CD4-positive, alpha-beta T cell treated with Interleukin-21 for 1 hour (primary cell): Measurements from ENCODE around the gene ADGB.
A peak's percentile ranks its signal among the peaks of the same experiment; 100 is the strongest.
"Not testable (repeated sequence)": the region's sequence is repeated elsewhere in the genome, so short reads cannot be mapped to it uniquely, and the experiment has no call there.

ENCODE experiments used
- DNase-seq: peaks from one replicate; pipeline ENCODE4 v3.0.0-alpha.2; 2020

The ADGB gene

GRCh38 chr6:146827216-146827928 is 228.6 kb downstream of the ADGB start:
- no peak for DNase-seq

- no peak for DNase-seq
These were observed 231.2 kb downstream of the ADGB start for GRCh38 chr6:146829792-146830565.

- no peak for DNase-seq
These were observed 234.4 kb downstream of the ADGB start for GRCh38 chr6:146833157-146833556.

- DNase-seq = no peak
These were observed 241.4 kb downstream of the ADGB start for GRCh38 chr6:146840216-146840615.

GRCh38 chr6:146840641-146841040 is 241.9 kb downstream of the ADGB start:
- DNase-seq = no peak

- no peak for DNase-seq
These were observed 248.7 kb downstream of the ADGB start for GRCh38 chr6:146847426-146847825.

GRCh38 chr6:146850238-146850896 is 251.6 kb downstream of the ADGB start:
- DNase-seq = no peak

GRCh38 chr6:146850981-146851380 is 252.2 kb downstream of the ADGB start:
- DNase-seq = no peak

GRCh38 chr6:146851837-146852236 is 253.1 kb downstream of the ADGB start:
- no peak for DNase-seq

- not testable (repeated sequence) for DNase-seq
These were observed 255.9 kb downstream of the ADGB start for GRCh38 chr6:146854521-146855255.

GRCh38 chr6:146855889-146856288 is 257.1 kb downstream of the ADGB start:
- no peak for DNase-seq

GRCh38 chr6:146856296-146856695 is 257.5 kb downstream of the ADGB start:
- DNase-seq = no peak

GRCh38 chr6:146857180-146857979 is 258.6 kb downstream of the ADGB start:
- peak; percentile 68 for DNase-seq

- DNase-seq = no peak
These were observed 259.2 kb downstream of the ADGB start for GRCh38 chr6:146857980-146858347.

GRCh38 chr6:146859206-146859605 is 260.4 kb downstream of the ADGB start:
- DNase-seq = no peak

- no peak for DNase-seq
These were observed 261.2 kb downstream of the ADGB start for GRCh38 chr6:146859795-146860495.

- DNase-seq = no peak
These were observed 261.8 kb downstream of the ADGB start for GRCh38 chr6:146860583-146860982.

GRCh38 chr6:146861029-146861563 is 262.3 kb downstream of the ADGB start:
- DNase-seq = no peak

GRCh38 chr6:146861716-146862115 is 262.9 kb downstream of the ADGB start:
- DNase-seq = no peak

- DNase-seq = no peak
These were observed 263.7 kb downstream of the ADGB start for GRCh38 chr6:146862508-146862919.

GRCh38 chr6:146864300-146864699 is 265.5 kb downstream of the ADGB start:
- no peak for DNase-seq
